MM.1S (cell line): ENCODE results near the gene SPEF2.

ENCODE experiments used
- DNase-seq: peaks from one replicate; pipeline ENCODE4 v3.0.0-alpha.2; 2015
- H2AFZ ChIP-seq: fragments of 300-600 bp; sonication (generic); 2 replicates; pipeline ENCODE4 v1.6.0; 2016; ENCODE audit warnings: antibody characterized with exemption, low read length
- H3F3A ChIP-seq: fragments of 300-600 bp; sonication (generic); 2 replicates; pipeline ENCODE4 v1.6.1; 2016; ENCODE audit warnings: mild to moderate bottlenecking, antibody characterized with exemption, low read length, moderate library complexity, mixed read lengths; ENCODE audit not compliant: insufficient read depth
- H3K27ac ChIP-seq: fragments of 300-600 bp; sonication (generic); 2 replicates; pipeline ENCODE4 v1.5.1; 2016; ENCODE audit warnings: mild to moderate bottlenecking, low read length
- H3K27me3 ChIP-seq: fragments of 300-600 bp; sonication (generic); replicated peaks from 2 replicates; pipeline ENCODE4 v1.6.0; 2016; ENCODE audit warnings: low read length; ENCODE audit not compliant: insufficient read depth
- H3K36me3 ChIP-seq: fragments of 300-600 bp; sonication (generic); replicated peaks from 2 replicates; pipeline ENCODE4 v1.6.1; 2016; ENCODE audit warnings: mild to moderate bottlenecking, low read length, mixed read lengths; ENCODE audit not compliant: insufficient read depth
- H3K4me1 ChIP-seq: fragments of 300-600 bp; sonication (generic); 2 replicates; pipeline ENCODE4 v1.6.1; 2016; ENCODE audit warnings: low read length, mixed read lengths
- H3K4me2 ChIP-seq: fragments of 300-600 bp; sonication (generic); 2 replicates; pipeline ENCODE4 v1.6.0; 2016; ENCODE audit warnings: low read depth, low read length
- H3K4me3 ChIP-seq: fragments of 300-600 bp; sonication (generic); 2 replicates; pipeline ENCODE4 v1.5.1; 2016; ENCODE audit warnings: low read length, mixed read lengths
- H3K79me2 ChIP-seq: fragments of 300-600 bp; sonication (generic); 2 replicates; pipeline ENCODE4 v1.6.1; 2016; ENCODE audit warnings: mixed run types, low read length, mixed read lengths
- H3K9ac ChIP-seq: fragments of 300-600 bp; sonication (generic); 2 replicates; pipeline ENCODE4 v1.6.1; 2016; ENCODE audit warnings: low read length, mixed read lengths
- H3K9me2 ChIP-seq: fragments of 300-600 bp; sonication (generic); replicated peaks from 2 replicates; pipeline ENCODE4 v1.6.1; 2016; ENCODE audit warnings: mild to moderate bottlenecking, low read length, mixed read lengths; ENCODE audit not compliant: insufficient read depth
- H3K9me3 ChIP-seq: fragments of 300-600 bp; sonication (generic); replicated peaks from 2 replicates; pipeline ENCODE4 v1.6.1; 2016; ENCODE audit warnings: mild to moderate bottlenecking, low read length, mixed read lengths; ENCODE audit not compliant: insufficient read depth
- H4K20me1 ChIP-seq: fragments of 300-600 bp; sonication (generic); 2 replicates; pipeline ENCODE4 v1.6.1; 2016; ENCODE audit warnings: mild to moderate bottlenecking, low read length, moderate library complexity, mixed read lengths; ENCODE audit not compliant: insufficient read depth
- CTCF ChIP-seq: fragments of 300-600 bp; sonication (generic); IDR thresholded peaks from 2 replicates; pipeline ENCODE4 v1.5.1; 2016; ENCODE audit warnings: antibody characterized with exemption, low read length, mixed read lengths
- EZH2 ChIP-seq: fragments of 300-600 bp; sonication (generic); optimal IDR thresholded peaks from 2 replicates; pipeline ENCODE3; 2017; ENCODE audit warnings: low read depth, mild to moderate bottlenecking, antibody characterized with exemption, low read length, mixed read lengths
- EZH2phosphoT487 ChIP-seq: fragments of 300-600 bp; sonication (generic); IDR thresholded peaks from 2 replicates; pipeline ENCODE4 v1.6.1; 2018; ENCODE audit warnings: antibody characterized with exemption, low read length

SPEF2 gene

GRCh38 chr5:35753500-35753899 lies 135.8 kb downstream of the SPEF2 start:
- no peak overlapping the region for H3K27ac ChIP-seq
- TF ChIP-seq EZH2 = no peak
- TF ChIP-seq CTCF = no peak
- TF ChIP-seq EZH2phosphoT487 = no peak
- no peak for DNase-seq
- H3K36me3 ChIP-seq = no peaks in the 10 kb centered on the region
- H3K9me3 ChIP-seq = no peaks in the 10 kb centered on the region
- H3K9me2 ChIP-seq = no peaks in the 10 kb centered on the region
- no peak overlapping the region for H3K9ac ChIP-seq
- H3F3A ChIP-seq = no peaks in the 10 kb centered on the region
- no peaks in the 10 kb centered on the region for H3K79me2 ChIP-seq
- no peak overlapping the region for H3K4me3 ChIP-seq
- H3K27me3 ChIP-seq = no peaks in the 10 kb centered on the region
- no peaks in the 10 kb centered on the region for H4K20me1 ChIP-seq
- H2AFZ ChIP-seq = no peak overlapping the region
- no peak overlapping the region for H3K4me2 ChIP-seq
- no peaks in the 10 kb centered on the region for H3K4me1 ChIP-seq

- Histone ChIP-seq H4K20me1 (no peaks in the 10 kb centered on the region), H3F3A (no peaks in the 10 kb centered on the region), H3K9me2 (no peaks in the 10 kb centered on the region), H2AFZ (no peak overlapping the region), H3K27me3 (no peaks in the 10 kb centered on the region), H3K27ac (no peak overlapping the region), H3K4me2 (no peak overlapping the region), H3K9ac (no peak overlapping the region), H3K79me2 (no peaks in the 10 kb centered on the region), H3K4me1 (no peaks in the 10 kb centered on the region), H3K4me3 (no peak overlapping the region), H3K9me3 (no peaks in the 10 kb centered on the region), H3K36me3 (no peaks in the 10 kb centered on the region)
- no peak for DNase-seq
- TF ChIP-seq CTCF = no peak
Measured at GRCh38 chr5:35754481-35754880, 136.8 kb downstream of the SPEF2 start.

GRCh38 chr5:35755966-35756365 lies 138.3 kb downstream of the SPEF2 start:
- no peak overlapping the region for H3K9ac ChIP-seq
- H3K27ac ChIP-seq = no peak overlapping the region
- H3K4me1 ChIP-seq = no peaks in the 10 kb centered on the region
- TF ChIP-seq CTCF (no peak), EZH2 (no peak), EZH2phosphoT487 (no peak)
- H2AFZ ChIP-seq = no peak overlapping the region
- H3K36me3 ChIP-seq = no peaks in the 10 kb centered on the region
- H3K9me2 ChIP-seq = no peaks in the 10 kb centered on the region
- no peak overlapping the region for H3K4me2 ChIP-seq
- no peak for DNase-seq
- no peaks in the 10 kb centered on the region for H3K79me2 ChIP-seq
- H3K9me3 ChIP-seq = no peaks in the 10 kb centered on the region
- H3K27me3 ChIP-seq = no peaks in the 10 kb centered on the region
- no peaks in the 10 kb centered on the region for H3F3A ChIP-seq
- H4K20me1 ChIP-seq = no peaks in the 10 kb centered on the region
- no peak overlapping the region for H3K4me3 ChIP-seq
